Activated CD8-positive, alpha-beta T cell treated with anti-CD3 and anti-CD28 coated beads for 36 hours (primary cell): ENCODE data around the gene BSPRY. TPM values are rescaled to one million over a fixed set of nuclear protein-coding genes. Genes with fewer than 3 reads are reported as not detected.

Source experiments
- ATAC-seq: fragments of 200-7000 bp; cut with Tn5 transposase; one replicate; pipeline ENCODE4 v1.10.0; 2021; ENCODE audit warnings: mild to moderate bottlenecking, moderate library complexity
- CTCF ChIA-PET: fragments of 350-600 bp; sonication (Branson Sonifier 250); formaldehyde crosslinking; loops from one replicate; lab custom pipeline; 2021; ENCODE audit warnings: antibody characterized with exemption; lab: Charles Lee
- POLR2A ChIA-PET: fragments of 350-600 bp; sonication (Branson Sonifier 250); formaldehyde crosslinking; loops from one replicate; lab custom pipeline; 2021; ENCODE audit warnings: antibody characterized with exemption; lab: Charles Lee
- DNase-seq: peaks from one replicate; pipeline ENCODE4 v3.0.0-alpha.2; 2020
- H3K27ac Mint-ChIP-seq: one replicate; pipeline ENCODE4 v1.8.0; 2021; ENCODE audit warnings: mild to moderate bottlenecking, mixed read lengths
- H3K27me3 Mint-ChIP-seq: one replicate; pipeline ENCODE4 v1.8.0; 2021; ENCODE audit warnings: mixed read lengths
- H3K36me3 Mint-ChIP-seq: one replicate; pipeline ENCODE4 v1.8.0; 2021; ENCODE audit warnings: low read depth, mixed read lengths
- H3K4me1 Mint-ChIP-seq: one replicate; pipeline ENCODE4 v1.8.0; 2021; ENCODE audit warnings: low read depth, mixed read lengths
- H3K4me3 Mint-ChIP-seq: one replicate; pipeline ENCODE4 v1.8.0; 2021; ENCODE audit warnings: mild to moderate bottlenecking, moderate library complexity, mixed read lengths
- H3K9me3 Mint-ChIP-seq: one replicate; pipeline ENCODE4 v1.8.0; 2021; ENCODE audit warnings: mixed read lengths
- intact Hi-C: fragments of 100-400 bp; cut with micrococcal nuclease; formaldehyde crosslinking; loops from one replicate; pipeline ENCODE4 v1.10.0; 2022
- total RNA-seq, 2 experiments: library from RNA; stranded (reverse); gene quantifications; one replicate each; pipeline ENCODE4 v1.2.3, GENCODE V29; 2021
- TF ChIP-seq, protein P1 (sequence below): fragments of 200-600 bp; IDR thresholded peaks from one replicate; pipeline ENCODE4 v1.8.0; 2022; ENCODE audit warnings: antibody characterized with exemption, mild to moderate bottlenecking

Gene BSPRY
- total RNA-seq, 2 experiments from 2014 or later: 8.2 to 9.1 TPM

DNA sequence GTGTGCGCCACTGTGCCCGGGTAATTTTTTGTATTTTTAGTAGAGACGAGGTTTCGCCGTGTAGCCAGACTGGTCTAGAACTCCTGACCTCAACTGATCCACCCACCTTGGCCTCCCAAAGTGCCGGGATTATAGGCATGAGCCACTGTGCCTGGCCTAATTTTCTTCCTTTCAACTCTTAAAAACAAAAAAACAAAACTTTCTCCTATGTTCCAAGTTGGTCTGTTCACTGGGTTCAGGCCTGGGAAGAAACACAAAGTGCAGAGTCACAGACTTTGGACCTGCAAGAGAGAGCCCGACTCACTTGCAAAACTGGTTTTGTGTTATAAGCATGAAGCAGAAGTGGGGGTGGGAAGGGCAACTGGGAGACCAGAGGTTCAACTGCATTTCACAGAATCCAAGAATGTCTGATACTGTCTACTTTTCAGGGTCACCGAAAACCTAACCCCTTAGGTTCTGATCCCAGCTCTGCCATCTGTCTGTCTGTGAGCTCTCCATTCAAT, 32.6 kb downstream of the BSPRY start:
- ATAC-seq (no peak), DNase-seq (no peak)
- no peaks in the 10 kb centered on the region for H3K27me3 Mint-ChIP-seq
- no peaks in the 10 kb centered on the region for H3K9me3 Mint-ChIP-seq
- intact Hi-C loops: no loop called here
- H3K27ac Mint-ChIP-seq: no peak overlapping the region
- POLR2A ChIA-PET: no interaction called here
- CTCF ChIA-PET: no interaction called here
- H3K36me3 Mint-ChIP-seq: no peaks in the 10 kb centered on the region
- no peak overlapping the region for H3K4me3 Mint-ChIP-seq
- peaks cover 4% of the 10 kb centered on the region for H3K4me1 Mint-ChIP-seq
- TF ChIP-seq, protein P1, sequence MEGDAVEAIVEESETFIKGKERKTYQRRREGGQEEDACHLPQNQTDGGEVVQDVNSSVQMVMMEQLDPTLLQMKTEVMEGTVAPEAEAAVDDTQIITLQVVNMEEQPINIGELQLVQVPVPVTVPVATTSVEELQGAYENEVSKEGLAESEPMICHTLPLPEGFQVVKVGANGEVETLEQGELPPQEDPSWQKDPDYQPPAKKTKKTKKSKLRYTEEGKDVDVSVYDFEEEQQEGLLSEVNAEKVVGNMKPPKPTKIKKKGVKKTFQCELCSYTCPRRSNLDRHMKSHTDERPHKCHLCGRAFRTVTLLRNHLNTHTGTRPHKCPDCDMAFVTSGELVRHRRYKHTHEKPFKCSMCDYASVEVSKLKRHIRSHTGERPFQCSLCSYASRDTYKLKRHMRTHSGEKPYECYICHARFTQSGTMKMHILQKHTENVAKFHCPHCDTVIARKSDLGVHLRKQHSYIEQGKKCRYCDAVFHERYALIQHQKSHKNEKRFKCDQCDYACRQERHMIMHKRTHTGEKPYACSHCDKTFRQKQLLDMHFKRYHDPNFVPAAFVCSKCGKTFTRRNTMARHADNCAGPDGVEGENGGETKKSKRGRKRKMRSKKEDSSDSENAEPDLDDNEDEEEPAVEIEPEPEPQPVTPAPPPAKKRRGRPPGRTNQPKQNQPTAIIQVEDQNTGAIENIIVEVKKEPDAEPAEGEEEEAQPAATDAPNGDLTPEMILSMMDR: no peak

DNA sequence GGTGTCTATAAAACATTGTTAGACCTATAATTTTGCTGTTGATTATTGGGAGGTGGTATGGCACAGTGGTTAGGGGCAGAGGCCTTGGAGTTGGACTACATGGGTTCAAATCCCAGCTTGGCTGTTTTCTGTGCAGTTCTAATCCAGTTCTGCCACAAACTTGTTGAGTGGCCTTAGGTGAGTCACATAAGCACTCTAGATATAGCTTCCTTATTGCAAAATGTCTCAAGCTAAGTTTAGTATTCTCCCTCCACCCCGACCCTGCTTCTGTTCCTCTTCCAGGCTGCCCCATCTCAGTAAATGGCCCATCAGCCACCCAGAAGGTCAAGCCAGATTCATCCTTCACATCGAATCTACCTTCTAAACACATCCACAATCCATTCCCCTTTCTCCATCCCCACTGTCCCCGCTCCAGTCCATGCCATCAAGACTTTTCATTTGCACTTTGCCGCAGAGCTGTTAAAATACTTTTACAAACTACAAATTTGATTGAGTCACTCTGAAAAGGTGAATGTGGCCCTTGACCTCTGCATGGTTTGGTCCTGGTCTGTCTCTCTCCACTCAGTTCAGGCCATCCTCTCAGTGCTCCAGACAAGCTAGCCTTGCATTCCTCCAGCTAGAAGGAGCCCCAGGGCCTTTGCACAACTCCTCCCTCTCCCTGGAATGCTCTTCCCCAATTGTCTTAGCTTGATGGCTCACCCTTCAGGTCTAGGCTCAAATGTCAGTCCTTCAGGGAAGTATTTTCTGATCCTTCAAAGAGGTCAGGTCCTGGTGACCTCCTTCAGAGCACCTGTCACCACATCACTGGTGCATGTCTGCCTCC, 37.4 kb downstream of the BSPRY start:
- Mint-ChIP-seq H3K36me3 (peaks cover 3% of the 10 kb centered on the region), H3K4me1 (no peaks in the 10 kb centered on the region), H3K27ac (no peak overlapping the region), H3K27me3 (no peaks in the 10 kb centered on the region), H3K4me3 (no peak overlapping the region), H3K9me3 (no peaks in the 10 kb centered on the region)
- intact Hi-C loops: no loop called here
- ChIA-PET CTCF (interaction anchor here (2.8 kb wide), 1 partner anchor 13 kb away, joined by 17 read pairs; the partner anchor contains the start of gene ALAD), POLR2A (interaction anchor here (1.4 kb wide), 1 partner anchor 23 kb away, joined by 5 read pairs; the partner anchor contains the start of genes C9orf43 and POLE3)
- ATAC-seq (no peak), DNase-seq (no peak)
- TF ChIP-seq, protein P1: no peak

DNA sequence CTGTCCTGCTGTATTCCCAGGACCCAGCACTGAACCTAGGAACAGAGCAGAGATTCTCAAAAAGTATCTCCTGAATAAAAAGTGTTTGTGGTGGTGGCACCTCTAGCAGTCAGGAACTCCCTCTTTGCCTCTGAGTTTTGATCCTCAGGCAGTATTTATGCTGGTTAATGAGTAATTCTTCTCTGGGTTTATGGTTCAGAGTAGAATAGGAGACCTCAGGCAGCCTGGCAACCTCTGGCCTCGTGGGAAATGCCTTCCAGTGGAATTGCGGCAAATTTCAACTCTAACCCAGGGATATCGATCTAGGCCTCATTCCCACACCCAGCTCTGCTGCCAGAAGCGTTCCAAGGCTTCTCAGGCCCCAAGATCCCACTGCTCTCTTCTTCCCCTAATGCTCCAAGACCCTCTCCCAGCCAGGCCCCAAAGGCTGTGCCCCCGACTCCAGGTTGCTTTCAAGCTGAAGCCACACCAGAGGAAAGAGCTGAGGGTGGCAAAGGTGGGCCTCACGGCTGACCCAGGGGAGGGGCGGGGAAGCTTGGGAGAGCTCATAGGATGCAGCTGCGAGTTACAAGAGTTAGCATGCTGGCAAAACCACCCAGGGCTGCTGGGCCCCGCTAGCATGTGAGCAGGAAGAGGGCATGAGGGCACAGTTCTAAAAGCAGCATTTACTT, 38.4 kb downstream of the BSPRY start:
- ChIA-PET CTCF (interaction anchor here (2.8 kb wide), 1 partner anchor 12 kb away, joined by 17 read pairs; the partner anchor contains the start of gene ALAD), POLR2A (interaction anchor here (1.4 kb wide), 1 partner anchor 22 kb away, joined by 5 read pairs; the partner anchor contains the start of genes C9orf43 and POLE3)
- Mint-ChIP-seq H3K9me3 (no peaks in the 10 kb centered on the region), H3K27me3 (no peaks in the 10 kb centered on the region), H3K36me3 (peaks cover 3% of the 10 kb centered on the region), H3K4me1 (no peaks in the 10 kb centered on the region), H3K4me3 (no peak overlapping the region), H3K27ac (no peak overlapping the region)
- DNase-seq (no peak), ATAC-seq (no peak)
- TF ChIP-seq, protein P1: no peak
- intact Hi-C loops: no loop called here

DNA sequence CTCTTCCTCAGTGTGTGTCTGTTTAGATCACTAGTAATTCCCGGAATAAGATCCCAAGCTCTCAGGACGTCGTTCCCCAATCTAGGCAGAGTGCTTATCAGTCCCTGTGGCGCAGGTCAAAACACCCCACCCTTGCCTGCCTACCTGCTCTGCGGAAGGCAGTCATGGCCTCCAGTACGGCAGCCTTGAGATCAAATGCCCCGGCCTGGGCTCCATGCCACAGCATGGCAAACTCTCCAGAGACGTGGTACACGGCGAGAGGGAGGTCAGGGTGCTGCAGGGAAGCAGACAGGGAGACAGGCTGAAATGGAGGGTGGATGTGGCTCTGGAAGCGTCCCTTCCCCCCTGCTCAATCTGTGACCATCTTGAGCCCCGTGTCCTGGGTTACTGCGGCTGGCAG, 39.5 kb downstream of the BSPRY start:
- no peaks in the 10 kb centered on the region for H3K9me3 Mint-ChIP-seq
- CTCF ChIA-PET: no interaction called here
- H3K36me3 Mint-ChIP-seq: peaks cover 7% of the 10 kb centered on the region
- no peaks in the 10 kb centered on the region for H3K27me3 Mint-ChIP-seq
- no peaks in the 10 kb centered on the region for H3K4me1 Mint-ChIP-seq
- no peak overlapping the region for H3K4me3 Mint-ChIP-seq
- no peak overlapping the region for H3K27ac Mint-ChIP-seq
- TF ChIP-seq, protein P1: no peak
- DNase-seq: no peak
- intact Hi-C loops: no loop called here
- POLR2A ChIA-PET: no interaction called here
- no peak for ATAC-seq

DNA sequence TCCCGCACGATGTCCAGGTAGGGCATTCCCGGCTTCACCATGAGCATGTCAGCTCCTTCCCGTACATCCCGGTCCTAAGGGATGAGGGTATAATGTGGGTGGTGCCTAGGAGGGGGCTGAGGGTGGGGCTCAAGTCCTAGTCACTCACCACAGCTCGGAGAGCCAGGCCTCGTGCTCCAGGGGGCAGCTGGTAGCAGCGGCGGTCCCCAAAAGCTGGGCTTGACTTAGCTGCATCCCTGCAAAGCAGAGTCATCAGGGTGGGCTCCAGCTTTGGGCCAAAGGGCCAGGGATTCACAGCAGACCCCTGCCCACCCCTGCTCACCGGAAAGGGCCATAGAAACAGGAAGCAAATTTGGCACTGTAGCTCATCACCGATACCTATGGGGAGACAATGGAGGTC, 40.1 kb downstream of the BSPRY start:
- ATAC-seq: no peak
- no peak overlapping the region for H3K4me3 Mint-ChIP-seq

More for the DNA sequence above, 40.1 kb downstream of the BSPRY start:
- intact Hi-C loops: no loop called here
- ChIA-PET POLR2A (no interaction called here), CTCF (no interaction called here)
- H3K4me1 Mint-ChIP-seq: no peaks in the 10 kb centered on the region
- TF ChIP-seq, protein P1: no peak
- peaks cover 7% of the 10 kb centered on the region for H3K36me3 Mint-ChIP-seq
- H3K27ac Mint-ChIP-seq: no peak overlapping the region
- no peaks in the 10 kb centered on the region for H3K9me3 Mint-ChIP-seq
- H3K27me3 Mint-ChIP-seq: no peaks in the 10 kb centered on the region
- no peak for DNase-seq
